ENCODE results near the gene MMP11. TPM values are rescaled to one million over a fixed set of nuclear protein-coding genes. Genes with fewer than 3 reads are reported as not detected.

Gene MMP11
- total and polyA plus RNA-seq, 2 of the 13 experiments (the other 11 are each of a cell fraction or from before 2014, with no cell fraction given) = 8.9 to 28.6 TPM

DNA sequence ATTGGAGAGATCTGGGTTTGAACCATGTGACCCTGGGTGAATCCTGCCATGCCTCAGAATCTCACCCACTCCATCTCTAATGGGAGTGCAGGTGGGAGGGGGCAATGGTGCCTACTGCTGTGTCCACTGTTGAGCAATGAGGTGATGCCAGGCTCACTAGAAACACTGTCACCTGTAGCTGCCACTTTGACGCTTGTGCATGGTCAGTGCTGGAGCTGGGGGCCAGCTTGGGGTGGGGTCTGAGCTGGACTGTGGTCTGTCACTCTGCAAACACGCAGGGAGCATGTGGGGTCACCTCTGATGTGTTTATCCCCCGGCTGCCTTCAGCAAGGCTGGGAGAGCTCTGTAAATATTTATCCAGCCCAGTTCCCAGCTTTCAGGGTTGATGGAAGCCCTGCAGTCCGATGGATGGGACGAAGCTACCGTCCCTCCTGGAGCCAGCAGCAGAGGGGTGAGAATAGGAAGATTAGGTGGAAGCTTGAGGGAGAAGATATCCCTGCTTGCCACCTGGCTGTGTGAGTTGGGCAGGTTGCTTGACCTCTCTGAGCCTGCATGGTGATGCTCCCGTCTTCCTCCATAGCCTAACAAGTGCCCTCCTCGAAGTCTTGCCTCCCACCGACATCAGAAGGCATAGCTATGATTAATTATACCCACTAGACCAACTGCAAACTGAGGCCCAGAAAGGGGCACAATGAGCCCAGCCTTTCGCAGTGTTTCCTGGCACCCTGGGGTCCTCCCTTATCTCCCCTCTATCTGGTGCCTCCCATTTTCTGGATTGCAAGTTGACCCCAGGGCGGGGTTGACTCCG, 1.7 kb downstream of the MMP11 start (continued):
- TF ChIP-seq ZBTB37 (CRISPR knock-in tag; IDR thresholded peaks at IDR 0.05) = no peak
- TF ChIP-seq, protein P1, sequence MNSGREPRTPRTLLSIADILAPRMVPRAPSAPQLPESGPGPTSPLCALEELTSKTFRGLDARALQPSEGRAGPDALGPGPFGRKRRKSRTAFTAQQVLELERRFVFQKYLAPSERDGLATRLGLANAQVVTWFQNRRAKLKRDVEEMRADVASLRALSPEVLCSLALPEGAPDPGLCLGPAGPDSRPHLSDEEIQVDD (CRISPR knock-in tag; IDR thresholded peaks at IDR 0.05; ENCODE audit: borderline replicate concordance) = 0 out of 2 replicates have a peak, but pooled peaks have one; percentile 21
- TF ChIP-seq, protein P2, sequence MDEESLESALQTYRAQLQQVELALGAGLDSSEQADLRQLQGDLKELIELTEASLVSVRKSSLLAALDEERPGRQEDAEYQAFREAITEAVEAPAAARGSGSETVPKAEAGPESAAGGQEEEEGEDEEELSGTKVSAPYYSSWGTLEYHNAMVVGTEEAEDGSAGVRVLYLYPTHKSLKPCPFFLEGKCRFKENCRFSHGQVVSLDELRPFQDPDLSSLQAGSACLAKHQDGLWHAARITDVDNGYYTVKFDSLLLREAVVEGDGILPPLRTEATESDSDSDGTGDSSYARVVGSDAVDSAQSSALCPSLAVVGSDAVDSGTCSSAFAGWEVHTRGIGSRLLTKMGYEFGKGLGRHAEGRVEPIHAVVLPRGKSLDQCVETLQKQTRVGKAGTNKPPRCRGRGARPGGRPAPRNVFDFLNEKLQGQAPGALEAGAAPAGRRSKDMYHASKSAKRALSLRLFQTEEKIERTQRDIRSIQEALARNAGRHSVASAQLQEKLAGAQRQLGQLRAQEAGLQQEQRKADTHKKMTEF (CRISPR knock-in tag; IDR thresholded peaks at IDR 0.05) = peak; percentile 86
- peak; percentile 59; the same call in 1 of the 2 replicates for TF ChIP-seq ZNF605 (CRISPR knock-in tag; IDR thresholded peaks at IDR 0.05)
- no peak for TF ChIP-seq YY1 (IDR thresholded peaks at IDR 0.05; ENCODE audit: insufficient read depth, insufficient replicate concordance, low read depth, low read length)
- peak; percentile 91 for TF ChIP-seq ZNF205 (CRISPR knock-in tag; IDR thresholded peaks at IDR 0.05)
- peak; percentile 40; the same call in 1 of the 2 replicates for TF ChIP-seq FOXP1 (IDR thresholded peaks at IDR 0.05)
- peak; percentile 93 for TF ChIP-seq FOXP1 (CRISPR knock-in tag; IDR thresholded peaks at IDR 0.05)
- TF ChIP-seq SIN3B (IDR thresholded peaks at IDR 0.05; ENCODE audit: low read length) = no peak
- TF ChIP-seq, protein P3, sequence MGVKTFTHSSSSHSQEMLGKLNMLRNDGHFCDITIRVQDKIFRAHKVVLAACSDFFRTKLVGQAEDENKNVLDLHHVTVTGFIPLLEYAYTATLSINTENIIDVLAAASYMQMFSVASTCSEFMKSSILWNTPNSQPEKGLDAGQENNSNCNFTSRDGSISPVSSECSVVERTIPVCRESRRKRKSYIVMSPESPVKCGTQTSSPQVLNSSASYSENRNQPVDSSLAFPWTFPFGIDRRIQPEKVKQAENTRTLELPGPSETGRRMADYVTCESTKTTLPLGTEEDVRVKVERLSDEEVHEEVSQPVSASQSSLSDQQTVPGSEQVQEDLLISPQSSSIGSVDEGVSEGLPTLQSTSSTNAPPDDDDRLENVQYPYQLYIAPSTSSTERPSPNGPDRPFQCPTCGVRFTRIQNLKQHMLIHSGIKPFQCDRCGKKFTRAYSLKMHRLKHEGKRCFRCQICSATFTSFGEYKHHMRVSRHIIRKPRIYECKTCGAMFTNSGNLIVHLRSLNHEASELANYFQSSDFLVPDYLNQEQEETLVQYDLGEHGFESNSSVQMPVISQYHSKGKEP (CRISPR knock-in tag; IDR thresholded peaks at IDR 0.05) = no peak
- TF ChIP-seq ZNF704 (CRISPR knock-in tag; IDR thresholded peaks at IDR 0.05; ENCODE audit: borderline replicate concordance) = no peak; the same call in 1 of the 2 replicates
- peak; percentile 21; the same call in 1 of the 2 replicates for TF ChIP-seq FOXC1 (CRISPR knock-in tag; IDR thresholded peaks at IDR 0.05; ENCODE audit: borderline replicate concordance)
- TF ChIP-seq TARDBP (CRISPR knock-in tag; IDR thresholded peaks at IDR 0.05) = peak; percentile 94
- TF ChIP-seq, protein P4, sequence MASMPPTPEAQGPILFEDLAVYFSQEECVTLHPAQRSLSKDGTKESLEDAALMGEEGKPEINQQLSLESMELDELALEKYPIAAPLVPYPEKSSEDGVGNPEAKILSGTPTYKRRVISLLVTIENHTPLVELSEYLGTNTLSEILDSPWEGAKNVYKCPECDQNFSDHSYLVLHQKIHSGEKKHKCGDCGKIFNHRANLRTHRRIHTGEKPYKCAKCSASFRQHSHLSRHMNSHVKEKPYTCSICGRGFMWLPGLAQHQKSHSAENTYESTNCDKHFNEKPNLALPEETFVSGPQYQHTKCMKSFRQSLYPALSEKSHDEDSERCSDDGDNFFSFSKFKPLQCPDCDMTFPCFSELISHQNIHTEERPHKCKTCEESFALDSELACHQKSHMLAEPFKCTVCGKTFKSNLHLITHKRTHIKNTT (CRISPR knock-in tag; IDR thresholded peaks at IDR 0.05) = no peak
- TF ChIP-seq ZNF124 (CRISPR knock-in tag; IDR thresholded peaks at IDR 0.05) = no peak
- no peak for TF ChIP-seq PAX8 (CRISPR knock-in tag; IDR thresholded peaks at IDR 0.05; ENCODE audit: borderline replicate concordance)
- no peak for TF ChIP-seq AFF4 (CRISPR knock-in tag; IDR thresholded peaks at IDR 0.05)
- TF ChIP-seq POGZ (CRISPR knock-in tag; IDR thresholded peaks at IDR 0.05) = no peak
